Natural killer cell (primary cell): Measurements from ENCODE around the gene LRRC56. TPM values are rescaled to one million over a fixed set of nuclear protein-coding genes. Genes with fewer than 3 reads are reported as not detected.
"Not testable (repeated sequence)": the region's sequence is repeated elsewhere in the genome, so short reads cannot be mapped to it uniquely, and the experiment has no call there.

ENCODE experiments used
- ATAC-seq, 3 donors: fragments of 150-1000 bp in 2 of 3; fragments of 200-7000 bp in 1 of 3; cut with Tn5 transposase; 1 replicate in 1 of 3; 2 replicates in 2 of 3; pipeline ENCODE4 v1.10.0; 2021; ENCODE audit warnings: mild to moderate bottlenecking in 2 of 3, moderate library complexity in 2 of 3
- DNase-seq, 2 donors: peaks; one replicate each; pipeline versions ENCODE4 v3.0.0 to v3.0.0-alpha.2; 2013 to 2021; ENCODE audit warnings: mixed read lengths in 1 of 2
- H3K27ac ChIP-seq: one replicate; pipeline ENCODE4 v1.5.1; 2013; ENCODE audit warnings: mild to moderate bottlenecking, low read length
- H3K27me3 ChIP-seq: one replicate; pipeline ENCODE4 v1.6.1; 2013; ENCODE audit warnings: low read length; ENCODE audit not compliant: control insufficient read depth, insufficient read depth
- H3K36me3 ChIP-seq: one replicate; pipeline ENCODE4 v1.6.1; 2013; ENCODE audit warnings: low read length; ENCODE audit not compliant: control insufficient read depth, insufficient read depth
- H3K4me1 ChIP-seq: one replicate; pipeline ENCODE4 v1.6.1; 2013; ENCODE audit warnings: low read length; ENCODE audit not compliant: control insufficient read depth, insufficient read depth
- H3K4me3 ChIP-seq: one replicate; pipeline ENCODE4 v1.5.1; 2013; ENCODE audit warnings: low read length
- H3K9me3 ChIP-seq: one replicate; pipeline ENCODE4 v1.6.1; 2013; ENCODE audit warnings: low read length; ENCODE audit not compliant: control insufficient read depth, insufficient read depth
- H3K27ac Mint-ChIP-seq, 2 donors: one replicate each; pipeline ENCODE4 v1.8.0; 2022; ENCODE audit warnings: mild to moderate bottlenecking in 2 of 2, mixed read lengths in 2 of 2, moderate library complexity in 1 of 2
- H3K27me3 Mint-ChIP-seq, 2 donors: one replicate each; pipeline ENCODE4 v1.8.0; 2022; ENCODE audit warnings: low read depth in 2 of 2, mixed read lengths in 2 of 2
- H3K36me3 Mint-ChIP-seq: one replicate; pipeline ENCODE4 v1.8.0; 2022; ENCODE audit warnings: mixed read lengths
- H3K4me1 Mint-ChIP-seq, 2 donors: one replicate each; pipeline ENCODE4 v1.8.0; 2022; ENCODE audit warnings: mixed read lengths in 2 of 2
- H3K4me3 Mint-ChIP-seq: one replicate; pipeline ENCODE4 v1.8.0; 2022; ENCODE audit warnings: mild to moderate bottlenecking, moderate library complexity, mixed read lengths
- H3K9me3 Mint-ChIP-seq, 2 donors: one replicate each; pipeline ENCODE4 v1.8.0; 2022; ENCODE audit warnings: mixed read lengths in 2 of 2
- CTCF ChIP-seq: fragments of 200-600 bp; IDR thresholded peaks from one replicate; pipeline ENCODE4 v1.8.0; 2022; ENCODE audit warnings: antibody characterized with exemption
- WGBS: methylation state at CpG from one replicate; pipeline ENCODE4 v1.1.7; 2013; ENCODE audit warnings: missing lambda C conversion rate; ENCODE audit not compliant: insufficient coverage; 5-methylcytosine and 5-hydroxymethylcytosine counted together
- intact Hi-C: fragments of 100-400 bp; cut with micrococcal nuclease; formaldehyde crosslinking; loops from one replicate; pipeline ENCODE4 v1.14.2; 2022
- total RNA-seq, 4 donors: library from RNA; stranded (reverse); fragments of 120-200 nt in 1 of 4; gene quantifications; one replicate each; pipeline versions ENCODE4 v1.2.3 to v1.2.4, GENCODE V29; 2013 to 2022

LRRC56 gene
- total RNA-seq, 3 donors from 2014 or later (not counting 1 experiment from before 2014, with no cell fraction given) = 1.5 to 2.4 (median 2.2) TPM

- peaks cover 0 to 7% of the 10 kb centered on the region in 2 donors for H3K4me1 Mint-ChIP-seq
- DNase-seq (no peak), ATAC-seq (no peak)
- Histone ChIP-seq H3K4me3 (no peak overlapping the region), H3K9me3 (no peaks in the 10 kb centered on the region), H3K4me1 (peaks cover 9% of the 10 kb centered on the region), H3K36me3 (peaks cover 6% of the 10 kb centered on the region), H3K27me3 (no peaks in the 10 kb centered on the region), H3K27ac (no peak overlapping the region)
- no peak overlapping the region for H3K27ac Mint-ChIP-seq
- H3K36me3 Mint-ChIP-seq = no peaks in the 10 kb centered on the region
- TF ChIP-seq CTCF = no peak
- no peak overlapping the region for H3K4me3 Mint-ChIP-seq
- intact Hi-C loops = loop anchor here (5.0 kb wide), 1 partner anchor 277 kb away; the partner anchor contains the start of genes PSMD13 and SIRT3
- WGBS = 88% methylated on average over 10 of the region's 10 CpGs
- peaks cover 0 to 3% of the 10 kb centered on the region in 2 donors for H3K9me3 Mint-ChIP-seq
- H3K27me3 Mint-ChIP-seq = no peaks in the 10 kb centered on the region
These were observed 22.7 kb upstream of the LRRC56 start for GRCh38 chr11:514606-515005.

- intact Hi-C loops = loop anchor here (5.0 kb wide), 1 partner anchor 278 kb away; the partner anchor contains the start of genes PSMD13 and SIRT3
- Mint-ChIP-seq H3K4me1 (peaks cover 0 to 7% of the 10 kb centered on the region in 2 donors), H3K27ac (no peak overlapping the region), H3K9me3 (peaks cover 0 to 3% of the 10 kb centered on the region in 2 donors), H3K27me3 (no peaks in the 10 kb centered on the region), H3K4me3 (no peak overlapping the region), H3K36me3 (no peaks in the 10 kb centered on the region)
- no peak overlapping the region for H3K27ac ChIP-seq
- TF ChIP-seq CTCF = no peak
- ATAC-seq (no peak), DNase-seq (no peak)
- H3K27me3 ChIP-seq = no peaks in the 10 kb centered on the region
- H3K36me3 ChIP-seq = peaks cover under 1% of the 10 kb centered on the region
- no peak overlapping the region for H3K4me3 ChIP-seq
- no peaks in the 10 kb centered on the region for H3K9me3 ChIP-seq
- H3K4me1 ChIP-seq = peaks cover 9% of the 10 kb centered on the region
- WGBS = 81% methylated on average over 6 of the region's 6 CpGs
These were observed 22.2 kb upstream of the LRRC56 start for GRCh38 chr11:515131-515530.

- WGBS = 98% methylated on average over 4 of the region's 4 CpGs
- no peak for DNase-seq
- intact Hi-C loops = loop anchor here (5.0 kb wide), 1 partner anchor 279 kb away; the partner anchor contains the start of genes PSMD13 and SIRT3
- Mint-ChIP-seq H3K27ac (peak overlapping the region in 1 of 2 donors; percentile 39), H3K27me3 (no peaks in the 10 kb centered on the region), H3K4me1 (peaks cover 0 to 7% of the 10 kb centered on the region in 2 donors), H3K4me3 (no peak overlapping the region), H3K9me3 (peaks cover 0 to 3% of the 10 kb centered on the region in 2 donors), H3K36me3 (no peaks in the 10 kb centered on the region)
- Histone ChIP-seq H3K27me3 (no peaks in the 10 kb centered on the region), H3K36me3 (no peaks in the 10 kb centered on the region), H3K9me3 (no peaks in the 10 kb centered on the region), H3K27ac (no peak overlapping the region), H3K4me3 (no peak overlapping the region), H3K4me1 (peaks cover 9% of the 10 kb centered on the region)
- no peak for ATAC-seq
- TF ChIP-seq CTCF = no peak
These were observed 20.9 kb upstream of the LRRC56 start for GRCh38 chr11:516400-516799.

GRCh38 chr11:516918-517685, 20.2 kb upstream of the LRRC56 start:
- intact Hi-C loops = loop anchor here (5.0 kb wide), 1 partner anchor 280 kb away; the partner anchor contains the start of genes PSMD13 and SIRT3
- not testable (repeated sequence) for ATAC-seq, H3K36me3 ChIP-seq, H3K4me1 ChIP-seq, H3K36me3 Mint-ChIP-seq, H3K27ac ChIP-seq, H3K27ac Mint-ChIP-seq, H3K9me3 Mint-ChIP-seq, H3K4me3 Mint-ChIP-seq, H3K4me3 ChIP-seq, H3K27me3 ChIP-seq, H3K27me3 Mint-ChIP-seq, DNase-seq, H3K4me1 Mint-ChIP-seq, H3K9me3 ChIP-seq
- 91% methylated on average over 43 of the region's 43 CpGs for WGBS
